Breast epithelium (tissue), 3 donors: ENCODE data around the gene GPER1.

Experiments used
- CTCF ChIP-seq, 3 donors: fragments of 450-650 bp; IDR thresholded peaks; one replicate each; pipeline ENCODE4 v1.5.1; 2016 to 2017; ENCODE audit warnings: antibody characterized with exemption in 3 of 3, mild to moderate bottlenecking in 3 of 3, moderate library complexity in 3 of 3
- POLR2A ChIP-seq: fragments of 450-650 bp; IDR thresholded peaks from one replicate; pipeline ENCODE4 v1.6.1; 2016; ENCODE audit warnings: antibody characterized with exemption, mild to moderate bottlenecking, moderate library complexity

DNA sequence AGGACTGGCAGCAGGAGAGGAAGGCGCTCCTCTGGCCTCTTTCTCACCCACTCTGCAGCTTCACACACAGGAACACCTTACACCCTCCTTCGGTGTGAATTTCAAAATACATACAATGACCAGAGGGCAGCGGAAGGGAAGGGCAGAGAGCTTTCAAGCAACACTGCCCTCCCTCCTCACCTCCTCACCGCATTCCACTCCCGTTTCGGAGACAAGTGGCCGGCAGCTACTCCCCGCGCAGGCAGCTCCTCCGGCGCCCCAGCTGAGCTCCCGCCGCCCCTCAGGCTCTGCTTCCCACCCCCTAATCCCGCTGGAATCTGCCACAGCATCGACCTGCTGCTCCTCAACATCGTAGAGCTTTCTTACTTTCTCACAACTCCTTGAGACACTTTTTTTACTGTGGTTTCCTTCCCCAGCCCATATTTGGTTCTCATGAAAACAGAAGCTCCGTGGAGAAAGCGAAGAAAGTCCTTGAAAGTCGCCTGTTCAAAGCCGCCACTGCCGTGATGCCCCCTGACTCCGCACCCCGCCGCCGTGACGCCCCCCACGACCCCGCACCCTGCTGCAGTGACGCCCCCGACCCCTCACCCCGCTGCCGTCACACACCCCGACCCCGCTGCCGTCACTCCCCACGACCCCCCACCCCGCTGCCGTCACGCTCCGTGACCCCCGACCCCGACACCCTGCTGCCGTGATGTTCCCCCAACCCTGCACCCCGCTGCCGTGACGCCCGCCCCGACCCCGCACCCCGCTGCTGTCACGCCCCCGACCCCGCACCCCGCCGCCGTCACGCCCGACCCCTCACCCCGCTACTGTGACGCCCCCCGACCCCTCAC is 14.6 kb upstream of the GPER1 start:
- TF ChIP-seq CTCF (IDR thresholded peaks at IDR 0.05): no peak
- no peak for TF ChIP-seq POLR2A
